SK-N-SH (cell line): ENCODE measurements around the gene TROAP. TPM values are rescaled to one million over a fixed set of nuclear protein-coding genes. Genes with fewer than 3 reads are reported as not detected.

Source experiments
- CTCF ChIA-PET: fragments of 300-600, 350-600 bp; formaldehyde crosslinking; extraction: SDS; loops from one replicate; lab custom pipeline; 2021; lab: Yijun Ruan, JAX
- POLR2A ChIA-PET: fragments of 350-600 bp; sonication (Branson Sonifier 250); formaldehyde crosslinking; extraction: SDS; loops from one replicate; lab custom pipeline; 2020; ENCODE audit warnings: antibody characterized with exemption, inconsistent platforms; lab: Yijun Ruan, JAX
- DNase-seq: peaks from one replicate; pipeline ENCODE4 v3.0.0; 2012
- H2AFZ ChIP-seq: fragments of 200-600 bp; sonication (generic); 2 replicates; pipeline ENCODE4 v1.8.1; 2016; ENCODE audit warnings: antibody characterized with exemption, mild to moderate bottlenecking, low read depth
- H3F3A ChIP-seq: fragments of 200-600 bp; sonication (generic); replicated peaks from 2 replicates; pipeline ENCODE3; 2016; ENCODE audit warnings: antibody characterized with exemption, mild to moderate bottlenecking; ENCODE audit not compliant: insufficient read depth
- H3K27ac ChIP-seq, 2 experiments: fragments of 200-500 bp in 1 of 2; fragments of 200-600 bp in 1 of 2; sonication (Bioruptor generic) in 1 of 2; sonication (generic), shearing (Covaris generic) in 1 of 2; 2 replicates each; pipeline versions ENCODE4 v1.5.1 to v1.6.1; 2014 to 2016; ENCODE audit warnings: low read depth in 2 of 2, inconsistent platforms in 1 of 2, low read length in 1 of 2, mild to moderate bottlenecking in 1 of 2, mixed read lengths in 1 of 2
- H3K27me3 ChIP-seq: fragments of 200-600 bp; sonication (generic), shearing (Covaris generic); 2 replicates; pipeline ENCODE4 v1.6.1; 2016; ENCODE audit warnings: mixed run types; ENCODE audit not compliant: insufficient read depth
- H3K36me3 ChIP-seq, 2 experiments: fragments of 200-500 bp in 1 of 2; fragments of 200-600 bp in 1 of 2; sonication (Bioruptor generic) in 1 of 2; sonication (generic) in 1 of 2; replicated peaks in 1 of 2; 2 replicates each; pipeline versions ENCODE3 to v1.5.1; 2014 to 2016; ENCODE audit warnings: low read length in 1 of 2, mild to moderate bottlenecking in 1 of 2; ENCODE audit not compliant: insufficient read depth in 2 of 2, control insufficient read depth in 1 of 2
- H3K4me1 ChIP-seq, 2 experiments: fragments of 200-500 bp in 1 of 2; fragments of 200-600 bp in 1 of 2; sonication (Bioruptor generic) in 1 of 2; sonication (generic), shearing (Covaris generic) in 1 of 2; 2 replicates each; pipeline versions ENCODE4 v1.5.1 to v1.6.1; 2014 to 2016; ENCODE audit warnings: low read depth in 1 of 2, low read length in 1 of 2, mixed run types in 1 of 2; ENCODE audit not compliant: insufficient read depth in 2 of 2, control insufficient read depth in 1 of 2
- H3K4me2 ChIP-seq: fragments of 200-600 bp; sonication (generic), shearing (Covaris generic); 2 replicates; pipeline ENCODE4 v1.6.1; 2017; ENCODE audit warnings: mixed run types
- H3K4me3 ChIP-seq, 2 experiments: fragments of 200-500 bp in 1 of 2; fragments of 200-600 bp in 1 of 2; sonication (Bioruptor generic) in 1 of 2; sonication (generic), shearing (Covaris generic) in 1 of 2; 2 replicates each; pipeline versions ENCODE4 v1.5.1 to v1.8.1; 2014 to 2016; ENCODE audit warnings: low read depth in 2 of 2, inconsistent platforms in 1 of 2, low read length in 1 of 2, mild to moderate bottlenecking in 1 of 2, mixed read lengths in 1 of 2, moderate library complexity in 1 of 2
- H3K79me2 ChIP-seq: fragments of 200-600 bp; sonication (generic); 2 replicates; pipeline ENCODE4 v1.8.1; 2017; ENCODE audit warnings: mild to moderate bottlenecking; ENCODE audit not compliant: insufficient read depth
- H3K9ac ChIP-seq: fragments of 200-600 bp; sonication (generic); 2 replicates; pipeline ENCODE4 v1.6.1; 2017; ENCODE audit warnings: mixed run types
- H3K9me2 ChIP-seq: fragments of 200-600 bp; sonication (generic); 2 replicates; pipeline ENCODE4 v1.6.1; 2017; ENCODE audit warnings: mixed run types
- H3K9me3 ChIP-seq: fragments of 200-600 bp; sonication (generic); 2 replicates; pipeline ENCODE4 v1.6.1; 2017; ENCODE audit warnings: mixed run types, mild to moderate bottlenecking, moderate library complexity
- H4K20me1 ChIP-seq: fragments of 200-600 bp; sonication (generic); 2 replicates; pipeline ENCODE4 v1.6.1; 2017; ENCODE audit warnings: mild to moderate bottlenecking, mixed run types; ENCODE audit not compliant: insufficient read depth
- ELF1 ChIP-seq: IDR thresholded peaks from 2 replicates; pipeline ENCODE4 v1.4.0; 2012
- EP300 ChIP-seq, 2 experiments: IDR thresholded peaks; 2 replicates each; pipeline versions ENCODE4 v1.4.0 to v1.6.1; 2012; ENCODE audit warnings: borderline replicate concordance in 1 of 2, low read depth in 1 of 2, low read length in 1 of 2
- FOSL2 ChIP-seq: IDR thresholded peaks from 2 replicates; pipeline ENCODE4 v1.4.0; 2012; ENCODE audit warnings: low read depth, mild to moderate bottlenecking, moderate library complexity, borderline replicate concordance
- FOXM1 ChIP-seq: IDR thresholded peaks from 2 replicates; pipeline ENCODE4 v1.4.0; 2012; ENCODE audit warnings: low read depth, mild to moderate bottlenecking
- GABPA ChIP-seq: IDR thresholded peaks from 2 replicates; pipeline ENCODE4 v1.4.0; 2012; ENCODE audit warnings: low read depth, mild to moderate bottlenecking
- GATA2 ChIP-seq: sonication (generic); formaldehyde crosslinking; IDR thresholded peaks from 2 replicates; pipeline ENCODE4 v1.5.0; 2020; ENCODE audit warnings: mild to moderate bottlenecking, missing genetic modification reagents
- MAX ChIP-seq: IDR thresholded peaks from 2 replicates; pipeline ENCODE4 v1.4.0; 2012; ENCODE audit warnings: low read depth
- MEF2A ChIP-seq: IDR thresholded peaks from 2 replicates; pipeline ENCODE4 v1.4.0; 2012; ENCODE audit warnings: low read depth, borderline replicate concordance
- NFIC ChIP-seq: IDR thresholded peaks from 2 replicates; pipeline ENCODE4 v1.4.0; 2012; ENCODE audit warnings: borderline replicate concordance
- NRF1 ChIP-seq: IDR thresholded peaks from 2 replicates; pipeline ENCODE4 v1.6.1; 2012; ENCODE audit warnings: low read depth, mild to moderate bottlenecking, low read length
- PBX3 ChIP-seq: IDR thresholded peaks from 2 replicates; pipeline ENCODE4; 2012
- RAD21 ChIP-seq: IDR thresholded peaks from 2 replicates; pipeline ENCODE4 v1.6.1; 2012; ENCODE audit warnings: mild to moderate bottlenecking, low read length
- RCOR1 ChIP-seq: fragments of 150-350 bp; IDR thresholded peaks from 2 replicates; pipeline ENCODE4 v1.6.1; 2017; ENCODE audit warnings: antibody characterized with exemption, low read length
- SMC3 ChIP-seq: IDR thresholded peaks from 2 replicates; pipeline ENCODE4 v1.6.1; 2012; ENCODE audit warnings: low read depth, low read length, improper control_type of control experiment
- TCF12 ChIP-seq: IDR thresholded peaks from 2 replicates; pipeline ENCODE4 v1.4.0; 2012
- USF1 ChIP-seq: IDR thresholded peaks from 2 replicates; pipeline ENCODE4 v1.4.0; 2012; ENCODE audit warnings: low read depth, borderline replicate concordance
- USF2 ChIP-seq: fragments of 150-350 bp; IDR thresholded peaks from 2 replicates; pipeline ENCODE4 v1.6.1; 2017; ENCODE audit warnings: antibody characterized with exemption, low read length, low read depth, borderline replicate concordance
- YY1 ChIP-seq: IDR thresholded peaks from 2 replicates; pipeline ENCODE4 v1.4.0; 2012; ENCODE audit warnings: low read depth, mild to moderate bottlenecking
- WGBS: methylation state at CpG from one replicate; pipeline ENCODE4 v1.1.6; 2017; ENCODE audit warnings: low lambda C conversion rate; 5-methylcytosine and 5-hydroxymethylcytosine counted together
- polyA plus RNA-seq, 3 experiments: library from polyadenylated mRNA; depleted of rRNA; stranded (reverse); fragments of >200 nt; gene quantifications; 2 replicates each; pipeline ENCODE4 v1.2.3, GENCODE V29; 2012

TROAP gene
- polyA plus RNA-seq, 1 of the 3 experiments (the other 2 are of a cell fraction) = 26.2 TPM

- POLR2A ChIA-PET = interaction anchor here (2.7 kb wide), 1 partner anchor 19 kb away, joined by 9 read pairs; the partner anchor contains the start of gene TROAP
- 89% methylated on average over 21 of the region's 21 CpGs for WGBS
Measured at GRCh38 chr12:49341777-49342065, 18.7 kb downstream of the TROAP start.

More at GRCh38 chr12:49341777-49342065, 18.7 kb downstream of the TROAP start:
- H3K27ac ChIP-seq = no peak overlapping the region
- H3K9me3 ChIP-seq = no peaks in the 10 kb centered on the region
- no peak overlapping the region; the same call in 1 of the 2 replicates for H3K4me2 ChIP-seq
- H3K36me3 ChIP-seq = no peaks in the 10 kb centered on the region
- peaks cover 17% of the 10 kb centered on the region for H3F3A ChIP-seq
- CTCF ChIA-PET = interaction anchor here (0.6 to 15.9 kb wide), 43 partner anchors 9 to 292 kb away, joined by 3 to 658 read pairs (median 5); partner anchors contain the start of genes PRPH, SPATS2, TROAP and TUBA1C
- no peaks in the 10 kb centered on the region for H4K20me1 ChIP-seq
- no peaks in the 10 kb centered on the region for H3K9me2 ChIP-seq
- no peak overlapping the region for H3K4me3 ChIP-seq
- H2AFZ ChIP-seq = no peak overlapping the region
- no peak for DNase-seq
- no peak for TF ChIP-seq TCF12
- no peak for TF ChIP-seq RAD21
- TF ChIP-seq MAX = no peak
- TF ChIP-seq USF2 = no peak
- no peak for TF ChIP-seq ELF1
- no peak for TF ChIP-seq EP300 (IDR thresholded peaks at IDR 0.05; ENCODE audit: borderline replicate concordance in 1 of 2, low read depth in 1 of 2, low read length in 1 of 2)
- TF ChIP-seq NFIC = no peak
- TF ChIP-seq PBX3 = no peak
- no peak for TF ChIP-seq NRF1
- no peak for TF ChIP-seq FOXM1
- no peak for TF ChIP-seq FOSL2
- no peak for TF ChIP-seq USF1
- no peak for TF ChIP-seq GABPA
- TF ChIP-seq RCOR1 = no peak
- TF ChIP-seq YY1 = no peak
- TF ChIP-seq SMC3 = no peak
- TF ChIP-seq GATA2 (CRISPR knock-in tag) = no peak
- TF ChIP-seq MEF2A = no peak
- peaks cover 9 to 34% of the 10 kb centered on the region in 2 experiments; a peak in 2 of 4 replicates for H3K4me1 ChIP-seq
- no peaks in the 10 kb centered on the region for H3K79me2 ChIP-seq
- H3K9ac ChIP-seq = no peak overlapping the region
- peaks cover 5% of the 10 kb centered on the region; the same call in 1 of the 2 replicates for H3K27me3 ChIP-seq
